ENCODE data around the gene DHH. TPM values are rescaled to one million over a fixed set of nuclear protein-coding genes. Genes with fewer than 3 reads are reported as not detected.
A peak's percentile ranks its signal among the peaks of the same experiment; 100 is the strongest.

The DHH gene
- total RNA-seq, 4 donors from 2014 or later = 0.66 to 3.0 (median 1.9) TPM

DNA sequence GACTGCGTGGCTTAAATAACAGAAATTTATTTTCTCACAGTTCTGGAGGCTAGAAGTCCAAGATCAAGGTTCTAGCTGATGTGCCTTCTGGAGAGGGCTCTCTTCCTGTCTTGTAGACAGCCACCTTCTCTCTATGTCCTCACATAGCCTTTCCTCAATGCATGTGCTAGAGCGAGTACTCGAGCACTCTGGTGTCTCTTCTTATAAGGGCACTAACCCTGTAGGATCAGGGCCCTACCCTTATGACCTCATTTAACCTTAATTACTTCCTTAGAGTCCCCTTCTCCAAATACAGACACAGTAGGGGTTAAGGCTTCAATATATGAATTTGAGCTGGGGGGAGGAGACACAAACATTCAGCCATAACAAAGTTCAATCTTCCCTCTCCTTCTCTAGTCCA is 10.2 kb downstream of the DHH start:
- peaks cover 0 to 11% (median 4%) of the 10 kb centered on the region in 4 donors for H3K27me3 ChIP-seq
- TF ChIP-seq, protein P1, sequence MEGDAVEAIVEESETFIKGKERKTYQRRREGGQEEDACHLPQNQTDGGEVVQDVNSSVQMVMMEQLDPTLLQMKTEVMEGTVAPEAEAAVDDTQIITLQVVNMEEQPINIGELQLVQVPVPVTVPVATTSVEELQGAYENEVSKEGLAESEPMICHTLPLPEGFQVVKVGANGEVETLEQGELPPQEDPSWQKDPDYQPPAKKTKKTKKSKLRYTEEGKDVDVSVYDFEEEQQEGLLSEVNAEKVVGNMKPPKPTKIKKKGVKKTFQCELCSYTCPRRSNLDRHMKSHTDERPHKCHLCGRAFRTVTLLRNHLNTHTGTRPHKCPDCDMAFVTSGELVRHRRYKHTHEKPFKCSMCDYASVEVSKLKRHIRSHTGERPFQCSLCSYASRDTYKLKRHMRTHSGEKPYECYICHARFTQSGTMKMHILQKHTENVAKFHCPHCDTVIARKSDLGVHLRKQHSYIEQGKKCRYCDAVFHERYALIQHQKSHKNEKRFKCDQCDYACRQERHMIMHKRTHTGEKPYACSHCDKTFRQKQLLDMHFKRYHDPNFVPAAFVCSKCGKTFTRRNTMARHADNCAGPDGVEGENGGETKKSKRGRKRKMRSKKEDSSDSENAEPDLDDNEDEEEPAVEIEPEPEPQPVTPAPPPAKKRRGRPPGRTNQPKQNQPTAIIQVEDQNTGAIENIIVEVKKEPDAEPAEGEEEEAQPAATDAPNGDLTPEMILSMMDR (IDR thresholded peaks at IDR 0.05) = no peak
- TF ChIP-seq EP300 (IDR thresholded peaks at IDR 0.05) = no peak
- peaks cover 10 to 24% (median 20%) of the 10 kb centered on the region in 4 donors for H3K4me1 ChIP-seq
- intact Hi-C loops (cut with DNase I) = no loop called here
- H3K27ac ChIP-seq (replicated peaks in 1 of 4) = no peak overlapping the region
- no peak overlapping the region for H3K4me3 ChIP-seq
- 98% methylated on average over 3 of the region's 3 CpGs for WGBS
- no peak for DNase-seq (ENCODE audit: extremely low spot score)
- H3K36me3 ChIP-seq = no peaks in the 10 kb centered on the region
- H3K9me3 ChIP-seq = no peaks in the 10 kb centered on the region

DNA sequence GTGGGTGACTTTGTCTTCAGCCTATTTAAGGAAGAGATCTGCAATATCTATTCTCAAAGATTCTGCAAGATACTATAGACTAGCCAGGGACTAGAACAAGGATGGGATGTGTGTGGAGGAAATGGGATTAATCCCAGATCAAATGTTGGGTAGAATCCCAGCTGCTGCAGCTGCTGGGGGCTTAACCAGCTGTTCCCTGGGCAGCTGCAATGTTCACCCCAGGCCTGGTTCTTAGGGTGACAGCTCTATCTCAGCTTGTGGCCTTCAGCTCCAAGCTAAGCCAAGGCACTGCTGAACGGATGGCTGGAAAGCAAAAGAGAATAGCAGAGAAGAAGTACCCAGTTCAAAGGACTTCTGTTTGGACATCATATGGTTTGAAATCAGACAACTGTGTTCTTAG is 14.8 kb downstream of the DHH start:
- TF ChIP-seq POLR2A (IDR thresholded peaks at IDR 0.05; ENCODE audit: low read depth) (no peak), POLR2AphosphoS5 (IDR thresholded peaks at IDR 0.05) (no peak), EP300 (IDR thresholded peaks at IDR 0.05) (no peak)
- TF ChIP-seq, protein P1 (IDR thresholded peaks at IDR 0.05) = no peak
- Histone ChIP-seq H3K27ac (replicated peaks in 1 of 4) (no peak overlapping the region), H3K36me3 (no peaks in the 10 kb centered on the region), H3K4me3 (no peak overlapping the region), H3K4me1 (no peaks in the 10 kb centered on the region), H3K27me3 (no peaks in the 10 kb centered on the region), H3K9me3 (no peaks in the 10 kb centered on the region)
- 69% methylated on average over 1 of the region's 1 CpG for WGBS
- intact Hi-C loops (cut with DNase I) = no loop called here
- DNase-seq (ENCODE audit: extremely low spot score) = no peak

DNA sequence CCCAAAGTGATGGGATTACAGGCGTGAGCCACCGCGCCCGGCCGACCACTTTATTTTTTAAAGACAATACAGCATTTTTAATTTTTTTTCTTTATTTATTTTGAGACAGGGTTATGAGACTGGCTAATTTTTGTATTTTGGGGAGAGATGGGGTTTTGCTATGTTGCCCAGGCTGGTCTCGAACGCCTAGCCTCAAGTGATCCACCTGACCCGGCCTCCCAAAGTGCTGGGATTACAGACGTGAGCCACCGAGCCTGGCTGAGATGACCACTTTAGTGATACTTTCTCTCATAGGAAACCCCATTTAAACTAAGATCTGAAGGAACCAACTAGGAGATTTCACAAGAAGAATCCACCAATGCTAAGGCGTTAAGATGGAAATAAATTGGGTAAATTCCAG is 23.6 kb downstream of the DHH start:
- DNase-seq (ENCODE audit: extremely low spot score) = no peak
- H3K36me3 ChIP-seq = no peaks in the 10 kb centered on the region
- no peak for TF ChIP-seq EP300 (IDR thresholded peaks at IDR 0.05)
- TF ChIP-seq, protein P1 (IDR thresholded peaks at IDR 0.05) = no peak
- no peak for TF ChIP-seq POLR2A (IDR thresholded peaks at IDR 0.05; ENCODE audit: low read depth)
- TF ChIP-seq POLR2AphosphoS5 (IDR thresholded peaks at IDR 0.05) = no peak
- H3K9me3 ChIP-seq = no peaks in the 10 kb centered on the region
- H3K27ac ChIP-seq (replicated peaks in 1 of 4) = no peak overlapping the region
- intact Hi-C loops (cut with DNase I) = no loop called here
- WGBS = 92% methylated on average over 11 of the region's 11 CpGs
- H3K27me3 ChIP-seq = no peaks in the 10 kb centered on the region
- no peak overlapping the region for H3K4me3 ChIP-seq
- H3K4me1 ChIP-seq = peaks cover 14 to 20% (median 16%) of the 10 kb centered on the region in 4 donors

DNA sequence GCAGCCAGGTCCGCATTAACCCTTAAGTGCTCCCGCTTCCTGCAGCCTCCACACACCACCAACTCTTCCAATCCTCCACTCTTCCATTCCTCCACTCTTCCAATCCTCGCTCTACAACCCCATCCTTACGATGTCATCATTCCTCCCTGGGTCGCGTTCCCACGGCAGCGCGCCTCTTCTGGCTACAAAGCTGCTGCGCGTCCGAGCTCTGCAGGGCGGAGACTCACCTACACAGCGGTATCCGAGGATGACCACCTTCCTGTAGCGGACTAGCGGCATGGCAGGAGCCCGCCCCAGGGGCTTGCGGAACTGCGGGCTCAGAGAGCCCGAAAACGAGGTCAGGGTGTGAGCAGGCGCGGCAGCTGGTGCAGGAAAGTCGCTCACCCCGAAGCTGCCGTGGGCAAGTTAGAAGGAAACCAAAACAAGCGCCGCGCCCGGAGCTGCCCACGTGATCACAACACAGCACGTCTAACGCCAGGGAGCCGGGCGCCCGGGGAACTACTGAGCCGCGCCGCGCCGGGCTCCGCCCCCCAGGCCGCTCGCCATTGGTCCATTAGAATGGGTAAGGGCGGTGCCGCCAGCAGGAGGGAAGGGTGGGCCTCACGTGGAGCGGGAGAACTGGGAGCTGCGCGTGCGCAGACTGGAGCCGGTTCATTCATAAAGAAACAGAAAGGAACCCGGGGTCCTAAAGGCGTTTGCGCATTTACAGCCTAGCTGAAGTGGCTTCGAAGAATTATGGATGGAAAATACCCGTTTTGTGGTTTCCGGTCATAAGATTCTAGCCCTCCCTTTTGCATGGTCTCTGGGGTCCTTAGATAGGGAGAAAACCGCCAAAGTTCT is 24.9 kb downstream of the DHH start, which contains the start of gene RHEBL1:
RHEBL1 (minus strand) TSS at position 473 of the 840 bp plus-strand sequence; CDS start at position 279, 194 bp downstream.
- no peak for TF ChIP-seq EP300 (IDR thresholded peaks at IDR 0.05)
- TF ChIP-seq POLR2A (IDR thresholded peaks at IDR 0.05; ENCODE audit: low read depth) = no peak
- TF ChIP-seq POLR2AphosphoS5 (IDR thresholded peaks at IDR 0.05) = peak; percentile 50 to 86
- TF ChIP-seq, protein P1 (IDR thresholded peaks at IDR 0.05) = peak in 2 of 3 experiments; percentile 3 to 41
- no peaks in the 10 kb centered on the region for H3K27me3 ChIP-seq
- DNase-seq (ENCODE audit: extremely low spot score) = peak; percentile 100
- no peaks in the 10 kb centered on the region for H3K36me3 ChIP-seq
- no peaks in the 10 kb centered on the region for H3K9me3 ChIP-seq
- peak within 1 kb of the TSS; percentile 73 to 90 (median 80) for H3K4me3 ChIP-seq
- intact Hi-C loops (cut with DNase I) = loop anchor here (5.0 kb wide), 1 partner anchor 43 kb away; the partner anchor contains the start of gene LMBR1L
- H3K27ac ChIP-seq (replicated peaks in 1 of 4) = peak within 1 kb of the TSS; percentile 71 to 80 (median 77)
- peaks cover 14 to 20% (median 16%) of the 10 kb centered on the region in 4 donors for H3K4me1 ChIP-seq
- under 1% methylated on average over 49 of the region's 60 CpGs for WGBS
